ENCODE data around the gene DUSP2. TPM values are rescaled to one million over a fixed set of nuclear protein-coding genes. Genes with fewer than 3 reads are reported as not detected.

DUSP2 gene, protein sequence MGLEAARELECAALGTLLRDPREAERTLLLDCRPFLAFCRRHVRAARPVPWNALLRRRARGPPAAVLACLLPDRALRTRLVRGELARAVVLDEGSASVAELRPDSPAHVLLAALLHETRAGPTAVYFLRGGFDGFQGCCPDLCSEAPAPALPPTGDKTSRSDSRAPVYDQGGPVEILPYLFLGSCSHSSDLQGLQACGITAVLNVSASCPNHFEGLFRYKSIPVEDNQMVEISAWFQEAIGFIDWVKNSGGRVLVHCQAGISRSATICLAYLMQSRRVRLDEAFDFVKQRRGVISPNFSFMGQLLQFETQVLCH
- polyA plus RNA-seq (ENCODE audit: insufficient read length in 10 of 10), result 10 to 100 TPM in 1 of 10 donors, 1 to 10 TPM in 9; 2.5 to 10.3 (median 4.4) TPM
- long read RNA-seq, donor 1, partial matches to known transcripts, result 0 of 1 reads
- long read RNA-seq, donor 1, other reads (novel, unspliced or antisense), result 0 of 1 reads
- long read RNA-seq, donor 2, partial matches to known transcripts, result 0 of 2 reads
- long read RNA-seq, donor 2, other reads (novel, unspliced or antisense), result 0 of 2 reads
- long read RNA-seq, donor 3, result 0 reads
- long read RNA-seq, donor 4, partial matches to known transcripts, result 0 of 2 reads
- long read RNA-seq, donor 4, other reads (novel, unspliced or antisense), result 0 of 2 reads
- long read RNA-seq, donor 5, partial matches to known transcripts, result 0 of 3 reads
- long read RNA-seq, donor 5, other reads (novel, unspliced or antisense), result 0 of 3 reads
- long read RNA-seq, donor 6, partial matches to known transcripts, result 0 of 4 reads
- long read RNA-seq, donor 6, other reads (novel, unspliced or antisense), result 0 of 4 reads
- long read RNA-seq, donor 7, transcript DUSP2-201 (4 exons, 1,688 nt), result major isoform, 5 of 5 reads
- long read RNA-seq, donor 7, partial matches to known transcripts, result 0 of 5 reads
- long read RNA-seq, donor 7, other reads (novel, unspliced or antisense), result 0 of 5 reads
- long read RNA-seq, donor 8, partial matches to known transcripts, result 0 of 2 reads
- long read RNA-seq, donor 8, other reads (novel, unspliced or antisense), result 0 of 2 reads
- long read RNA-seq, donor 9, partial matches to known transcripts, result 0 of 1 reads
- long read RNA-seq, donor 9, other reads (novel, unspliced or antisense), result 0 of 1 reads

DNA sequence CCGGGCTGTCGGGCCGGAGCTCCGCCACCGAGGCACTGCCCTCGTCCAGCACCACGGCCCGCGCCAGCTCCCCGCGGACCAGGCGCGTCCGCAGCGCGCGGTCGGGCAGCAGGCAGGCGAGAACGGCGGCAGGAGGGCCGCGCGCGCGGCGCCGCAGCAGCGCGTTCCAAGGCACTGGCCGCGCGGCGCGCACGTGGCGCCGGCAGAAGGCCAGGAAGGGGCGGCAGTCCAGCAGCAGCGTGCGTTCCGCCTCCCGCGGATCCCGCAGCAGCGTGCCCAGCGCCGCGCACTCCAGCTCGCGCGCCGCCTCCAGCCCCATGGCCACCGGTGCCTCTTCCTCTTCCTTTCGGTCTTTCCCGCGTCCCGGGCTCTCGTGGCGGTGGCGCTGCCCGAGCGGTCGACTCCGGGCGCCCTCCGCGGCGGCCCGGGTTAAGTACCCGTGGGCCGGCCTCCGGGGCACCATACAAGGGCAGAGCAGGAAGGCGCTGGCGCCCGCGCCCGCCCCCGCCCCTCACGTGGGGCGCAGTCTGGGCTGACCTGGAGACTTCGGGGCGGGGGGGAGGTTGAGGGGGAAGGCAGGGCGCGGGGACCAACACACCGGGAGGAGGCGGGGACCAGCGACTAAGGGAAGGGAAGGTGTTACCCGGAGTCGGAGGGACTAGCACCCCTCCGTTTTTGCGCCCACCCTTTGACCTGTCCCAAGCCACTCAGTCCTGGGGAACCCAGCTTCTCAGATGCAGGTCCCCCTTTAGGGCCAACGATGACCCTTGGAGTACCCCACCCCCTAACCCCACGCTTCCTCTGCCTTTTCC is at the start of gene DUSP2:
TSS of gene DUSP2 (minus strand) at position 405 of the 812 bp plus-strand sequence. CDS start at position 319, 86 bp downstream.
- peak; percentile 64 to 90 (median 83) for DNase-seq

DNA sequence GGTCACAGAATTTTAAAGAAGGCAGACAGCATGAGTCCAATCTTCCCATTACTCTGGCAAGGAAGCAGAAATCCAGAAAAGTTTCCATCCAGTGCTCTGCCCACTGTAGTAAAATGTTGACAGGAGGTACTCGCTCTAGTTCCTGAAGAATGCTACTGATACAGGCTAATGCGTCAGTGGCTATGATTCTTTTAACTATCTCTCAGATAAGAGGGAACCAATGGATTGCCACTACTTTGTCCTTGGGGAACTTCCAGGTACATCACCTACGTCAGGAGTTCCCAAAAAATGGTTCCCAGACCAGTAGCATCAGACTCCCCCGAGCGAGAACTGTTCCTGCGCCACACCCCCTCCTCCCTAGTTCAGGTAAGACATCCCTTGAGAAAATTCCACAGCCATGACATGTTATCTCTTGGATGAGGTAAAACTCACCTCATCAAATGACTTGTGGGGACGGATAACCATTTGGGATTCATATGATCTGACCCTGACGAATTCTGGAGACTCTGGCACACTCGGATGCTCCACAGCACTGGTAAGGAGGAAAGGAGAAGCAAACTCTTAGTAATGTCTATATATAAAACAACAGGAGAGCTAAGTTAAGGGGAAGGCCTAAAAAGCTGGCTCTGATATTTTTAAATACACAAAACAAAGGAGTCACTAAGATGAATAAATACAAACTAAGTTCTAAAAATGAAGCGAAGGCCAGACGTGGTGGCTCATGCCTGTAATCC is 46.9 kb upstream of the DUSP2 start:
- DNase-seq, result no peak

DNA sequence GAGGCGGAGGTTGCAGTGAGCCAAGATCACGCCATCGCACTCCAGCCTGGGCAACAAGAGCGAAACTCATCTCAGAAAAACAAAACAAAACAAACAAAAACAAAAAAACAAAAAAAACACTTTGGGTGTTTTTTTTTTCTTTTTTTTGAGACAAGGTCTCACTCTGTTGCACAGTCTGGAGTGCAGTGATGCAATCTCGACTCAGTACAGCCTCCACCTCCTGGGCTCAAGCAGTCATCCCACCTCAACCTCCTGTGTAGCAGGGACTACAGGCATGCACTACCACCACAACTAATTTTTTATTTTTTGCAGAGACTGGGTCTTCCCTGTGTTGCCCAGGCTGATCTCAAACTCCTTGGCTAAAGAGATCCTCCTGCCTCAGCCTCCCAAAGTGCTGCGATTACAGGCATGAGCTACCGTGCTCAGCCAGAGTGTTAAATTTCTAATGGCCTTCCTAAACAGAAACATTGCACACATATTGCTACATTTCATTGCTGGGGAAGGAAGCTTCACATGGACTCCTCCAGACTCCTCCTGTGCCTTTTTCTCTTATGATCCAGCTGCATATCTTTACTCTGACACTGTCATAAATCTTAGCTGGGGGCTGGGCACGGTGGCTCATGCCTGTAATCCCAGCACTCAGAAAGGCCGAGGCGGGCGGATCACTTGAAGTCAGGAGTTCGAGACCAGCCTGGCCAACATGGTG is 43.7 kb upstream of the DUSP2 start:
- no peak for DNase-seq

DNA sequence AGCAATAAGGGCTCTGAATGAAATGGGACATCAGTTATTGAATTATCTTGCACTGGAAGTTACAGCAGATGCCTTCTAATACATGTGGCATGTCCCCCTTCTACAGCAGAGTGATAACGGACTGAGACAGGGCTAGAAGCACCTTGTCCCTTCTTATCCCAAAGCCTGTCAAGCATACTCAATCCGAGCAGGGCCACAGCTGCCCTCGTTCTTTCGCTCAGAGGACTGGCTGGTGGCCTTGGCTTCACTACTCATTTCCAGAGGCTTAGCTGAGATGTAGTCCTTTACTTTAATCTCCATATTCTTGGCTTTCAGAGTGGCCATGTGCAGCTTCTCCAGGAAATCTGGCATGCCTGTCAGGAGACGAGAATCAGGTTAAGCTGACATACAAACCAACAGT is 41.3 kb upstream of the DUSP2 start:
- DNase-seq, result no peak

DNA sequence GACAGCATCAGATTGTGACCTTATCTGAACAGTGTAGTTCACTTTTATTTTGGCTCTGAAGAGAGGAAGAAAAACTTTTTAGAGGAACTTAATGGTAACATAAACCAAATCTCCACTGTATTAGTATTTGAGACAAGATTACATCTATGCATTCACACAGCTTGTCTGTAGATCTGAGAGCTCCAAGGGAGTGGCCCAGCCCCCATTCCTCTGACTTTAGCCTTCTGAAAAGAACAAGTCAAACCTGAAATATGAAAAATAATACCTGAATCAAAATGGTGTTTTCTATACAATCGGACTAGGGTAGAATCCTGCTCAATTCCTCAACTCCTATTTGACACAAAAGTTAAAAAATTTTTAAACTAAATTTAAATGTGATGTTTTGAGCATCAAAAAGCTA is 40.3 kb upstream of the DUSP2 start:
- DNase-seq, result no peak

DNA sequence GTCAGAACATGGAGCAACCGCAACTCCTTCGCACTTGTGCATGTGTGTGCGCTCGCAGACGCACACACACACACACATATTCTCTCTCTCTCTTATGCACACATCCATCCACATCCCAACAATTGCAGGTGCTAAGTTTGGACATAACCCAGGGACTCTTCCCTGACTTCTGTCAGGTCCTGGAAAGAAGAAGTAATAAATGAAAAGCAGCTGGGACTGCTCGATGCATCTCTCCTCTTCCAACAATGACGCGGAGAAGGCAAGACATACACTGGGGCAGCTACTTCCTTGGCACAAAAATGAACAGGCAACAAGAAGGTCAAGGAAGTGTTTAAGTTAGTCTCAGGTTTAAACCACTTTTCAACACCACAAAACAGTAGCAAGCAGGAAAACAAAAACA is 39.7 kb upstream of the DUSP2 start:
- no peak for DNase-seq

DNA sequence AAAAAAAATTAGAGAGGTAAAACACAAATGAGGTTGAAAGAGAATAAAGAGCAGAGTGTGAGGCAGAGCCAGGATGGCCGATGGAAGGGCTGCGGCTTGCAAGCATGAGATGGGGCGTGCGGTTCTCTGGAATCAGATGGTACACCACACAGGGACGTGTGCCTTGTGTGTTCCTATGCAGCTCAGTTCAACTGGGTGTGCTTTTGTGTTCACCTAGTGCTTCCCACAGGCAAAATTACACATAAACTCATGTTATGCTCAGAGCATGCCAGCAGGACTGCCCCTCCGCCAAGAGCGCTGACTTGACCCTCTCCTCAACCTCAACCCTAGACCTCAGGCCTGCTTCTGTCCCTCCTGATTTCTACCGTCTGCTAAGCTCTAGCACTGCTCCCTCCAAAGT is 38.9 kb upstream of the DUSP2 start:
- no peak for DNase-seq

DNA sequence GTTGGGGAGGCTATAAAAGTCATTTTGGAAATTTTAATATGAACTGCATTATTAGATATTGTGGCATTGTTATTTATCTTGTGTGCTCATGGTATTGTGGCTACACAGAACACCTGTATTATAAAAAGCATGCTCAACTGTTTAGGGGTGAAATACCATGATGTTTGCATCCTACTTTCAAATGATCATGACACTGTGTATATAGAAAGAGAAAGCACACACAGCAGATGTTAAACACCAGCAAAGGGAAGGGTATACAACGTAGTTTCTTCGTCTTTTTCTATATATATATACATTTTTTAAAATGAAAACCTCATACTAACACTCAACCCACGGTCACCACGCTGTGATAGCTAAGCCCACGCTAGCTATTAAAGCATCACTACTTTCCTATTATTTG is 36.3 kb upstream of the DUSP2 start:
- DNase-seq, result no peak

DNA sequence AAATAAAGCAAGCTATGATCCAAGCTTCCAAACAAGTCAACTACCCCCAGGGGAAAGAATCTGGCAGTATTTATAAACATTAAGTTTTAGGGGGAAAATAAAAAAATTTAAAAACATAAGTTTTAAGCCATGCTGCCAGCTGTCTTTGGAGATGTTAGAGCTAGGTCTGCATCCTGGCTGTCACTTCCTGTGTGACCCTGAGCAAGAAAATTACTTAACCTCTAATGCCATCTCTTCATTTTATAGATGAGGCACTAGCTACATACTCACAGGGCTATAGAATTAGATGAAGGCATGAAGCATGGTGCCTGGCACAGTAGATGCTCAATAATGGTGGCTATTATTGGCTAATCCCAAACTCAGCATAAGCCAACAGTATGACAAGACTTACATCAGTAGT is 35.3 kb upstream of the DUSP2 start:
- no peak for DNase-seq

DNA sequence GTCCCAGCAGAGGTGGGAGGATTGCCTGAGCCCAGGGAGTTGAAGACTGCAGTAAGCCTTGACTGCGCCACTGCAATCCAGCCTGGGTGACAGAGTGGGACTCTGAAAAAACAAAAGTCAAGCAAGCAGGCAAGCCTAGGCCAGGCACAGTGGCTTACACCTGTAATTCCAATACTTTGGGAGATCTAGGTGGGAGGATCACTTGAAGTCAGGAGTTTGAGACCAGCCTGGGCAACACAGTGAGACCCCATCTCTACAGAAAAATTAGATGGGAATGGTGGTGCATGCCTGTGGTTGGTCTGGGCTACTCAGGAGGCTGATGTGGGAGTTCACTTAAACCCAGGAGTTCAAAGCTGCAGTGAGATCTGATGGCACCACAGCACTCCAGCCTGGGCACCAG is 34.8 kb upstream of the DUSP2 start:
- no peak for DNase-seq

DNA sequence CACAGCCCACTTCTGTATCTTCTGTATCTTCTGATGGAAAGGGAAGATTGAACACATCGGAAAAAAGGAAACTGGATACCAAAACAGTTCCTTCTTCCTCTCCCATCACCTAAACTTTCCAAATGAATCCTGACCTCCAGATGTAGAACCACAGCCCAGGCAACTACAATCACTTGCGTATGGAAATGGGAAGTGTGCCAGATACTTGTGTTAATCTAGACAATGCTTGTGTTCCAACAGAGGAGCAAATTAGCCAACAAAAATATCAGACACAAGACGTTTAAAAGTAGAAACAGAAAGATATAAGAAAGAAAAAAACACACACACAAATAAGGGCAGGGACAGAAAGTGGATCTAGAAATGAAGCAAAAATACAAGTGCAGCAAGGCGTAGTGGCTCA is 31.4 kb upstream of the DUSP2 start:
- DNase-seq, result no peak

DNA sequence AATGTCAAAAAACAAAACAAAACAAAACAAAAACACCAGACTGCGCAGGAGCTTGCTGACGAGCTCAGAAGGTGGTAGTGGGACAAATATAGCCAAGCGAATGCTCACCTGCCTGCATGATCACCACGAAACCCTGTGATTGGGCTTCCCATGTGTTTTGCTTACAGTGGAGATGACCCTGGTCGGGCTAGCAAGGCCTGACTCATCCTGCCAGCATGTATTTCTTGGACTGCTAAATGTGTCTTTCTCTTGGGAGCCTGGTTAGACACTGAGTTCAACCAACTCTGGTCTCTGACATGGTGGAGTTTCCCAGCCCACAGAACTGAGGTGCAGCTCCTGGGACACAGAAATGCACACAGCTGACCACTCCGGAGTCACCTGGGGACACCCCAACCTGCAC is 30.7 kb upstream of the DUSP2 start:
- no peak for DNase-seq

DNA sequence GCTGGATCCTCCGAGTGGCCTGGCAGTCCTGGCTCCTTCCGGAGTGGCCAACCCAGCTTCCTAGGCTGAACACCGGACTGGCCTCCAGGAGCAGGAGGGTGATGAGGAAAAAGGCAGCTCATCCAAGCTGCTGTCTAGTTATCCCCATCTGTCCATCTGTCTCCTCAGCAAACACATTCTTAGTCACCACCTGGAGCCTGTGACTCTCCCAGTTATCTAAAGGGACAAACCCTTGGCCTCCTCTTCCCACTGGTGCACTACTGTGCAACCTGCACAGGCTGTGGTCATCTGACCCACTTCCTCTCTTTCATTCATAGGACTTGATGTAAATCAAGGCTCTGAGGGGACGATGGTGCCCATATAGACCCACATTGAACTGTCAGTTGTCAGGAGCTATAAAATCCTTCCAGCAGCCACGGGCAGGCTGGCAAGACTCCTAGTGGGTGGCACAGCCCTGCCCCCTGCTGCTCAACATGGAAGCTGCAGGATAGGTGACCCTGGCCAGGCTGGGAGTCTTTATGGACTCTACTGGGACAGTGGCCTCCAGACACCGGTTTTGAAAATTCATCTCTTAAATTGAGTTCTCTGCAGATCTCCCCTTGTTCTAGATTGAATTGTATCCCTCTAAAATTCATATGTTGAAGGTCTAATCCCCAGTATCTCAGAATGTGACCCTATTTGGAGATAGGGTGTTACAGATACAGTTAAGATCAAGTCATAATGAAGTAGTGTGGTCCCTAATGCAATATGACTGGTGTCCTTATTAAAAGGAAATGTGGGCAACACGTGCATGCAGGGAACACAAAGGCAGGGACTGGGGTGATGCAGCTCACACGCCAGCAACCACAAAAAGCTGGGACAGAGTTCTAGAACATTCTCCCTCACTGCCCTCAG is 29.3 kb upstream of the DUSP2 start:
- DNase-seq, result peak; percentile 49 to 65 (median 52)

DNA sequence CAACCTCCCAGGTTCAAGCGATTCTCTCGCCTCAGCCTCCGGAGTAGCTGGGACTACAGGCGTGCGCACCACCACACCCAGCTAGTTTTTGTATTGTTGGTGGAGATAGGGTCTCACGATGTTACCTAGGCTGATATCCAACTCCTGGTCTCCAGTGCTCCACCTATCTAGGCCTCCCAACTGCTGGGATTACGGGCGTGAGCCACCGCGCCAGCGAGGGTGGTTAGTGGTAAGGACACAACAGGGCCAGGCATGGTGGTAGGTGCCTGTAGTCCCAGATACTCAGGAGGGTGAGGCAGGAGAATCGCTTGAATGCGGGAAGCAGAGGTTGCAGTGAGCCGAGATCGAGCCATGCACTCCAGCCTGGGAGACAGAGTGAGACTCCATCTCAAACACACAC is 26.6 kb upstream of the DUSP2 start:
- DNase-seq, result no peak

DNA sequence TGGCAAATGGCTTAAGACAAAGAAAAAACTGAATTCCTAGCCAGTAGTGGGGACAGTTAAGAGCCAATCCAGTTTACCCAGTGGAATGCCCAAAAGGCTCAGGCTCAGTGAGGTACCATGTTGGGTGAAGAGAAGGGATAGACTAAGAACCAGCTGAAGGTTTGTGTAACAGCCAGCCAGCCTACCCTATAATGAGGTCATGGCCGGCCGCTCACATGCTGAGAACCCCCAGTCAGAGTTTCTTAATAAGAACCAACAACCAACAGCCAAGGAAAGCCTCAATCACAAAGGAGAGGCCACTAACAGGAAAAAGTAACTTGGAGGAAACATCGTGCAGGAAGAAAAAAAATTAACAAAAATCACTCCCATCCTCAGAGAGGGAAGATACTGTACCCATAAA is 25.4 kb upstream of the DUSP2 start:
- no peak for DNase-seq

DNA sequence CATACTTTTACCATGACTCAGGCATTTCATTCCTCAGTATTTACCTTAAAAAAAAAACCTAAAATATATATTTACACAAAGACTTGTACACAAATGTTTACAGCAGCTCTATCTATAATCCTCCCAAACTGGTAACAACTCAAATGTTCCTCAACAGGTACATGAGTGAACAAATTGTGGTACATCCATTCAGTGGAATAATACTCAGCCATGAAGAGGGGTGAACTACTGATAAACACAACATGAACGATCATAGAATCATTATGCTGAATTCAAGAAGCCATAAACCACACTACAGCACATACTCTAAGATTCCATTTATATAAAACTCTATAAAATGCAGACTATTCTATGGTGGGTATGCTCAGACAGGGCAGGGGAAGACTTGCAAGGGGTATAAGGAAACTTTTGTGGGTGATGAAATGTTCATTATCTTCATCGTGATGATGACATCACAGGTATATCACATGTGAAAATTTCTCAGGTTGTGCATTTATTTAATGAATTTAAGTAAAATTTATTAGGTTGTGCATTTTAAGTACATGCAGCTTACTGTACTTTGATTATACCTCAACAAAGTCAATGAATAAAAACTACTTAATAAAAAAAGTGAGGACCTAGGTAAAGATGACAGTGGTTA is 24.7 kb upstream of the DUSP2 start:
- DNase-seq, result no peak

DNA sequence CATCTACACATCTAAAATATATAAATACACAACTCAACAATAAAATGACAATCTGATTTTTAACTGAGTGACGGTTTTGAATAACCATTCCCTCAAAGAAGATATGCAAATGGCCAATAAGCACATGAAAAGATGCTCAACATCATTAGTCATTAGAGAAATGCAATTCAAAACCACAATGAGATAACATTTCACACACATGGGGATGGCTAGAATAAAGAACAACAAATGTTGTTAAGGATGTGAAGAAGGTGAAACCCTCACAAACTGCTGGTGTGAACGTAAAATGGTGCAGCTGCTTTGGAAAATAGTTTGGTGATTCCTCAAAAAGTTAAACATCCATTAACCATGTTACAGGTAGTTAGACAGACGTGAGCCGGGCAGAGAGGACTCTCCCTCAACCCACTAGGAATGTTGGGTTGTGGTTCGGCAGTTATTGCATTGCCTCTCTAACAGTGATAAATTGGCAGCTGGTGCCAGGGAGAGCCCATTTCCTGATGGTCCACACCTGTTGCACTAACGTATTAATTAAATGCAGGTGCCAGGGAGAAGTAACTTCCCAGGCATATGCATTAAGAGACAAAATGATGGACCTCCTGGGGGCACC is 22.3 kb upstream of the DUSP2 start:
- no peak for DNase-seq

All from muscle of back (tissue), 13 donors.